GM19438 (cell line): ENCODE measurements around the gene HS3ST5.
"Not testable (repeated sequence)": the region's sequence is repeated elsewhere in the genome, so short reads cannot be mapped to it uniquely, and the experiment has no call there.

ENCODE experiments used
- ATAC-seq: cut with Tn5 transposase; IDR thresholded peaks from one replicate; pipeline ENCODE4 v1.9.1; 2021; ENCODE audit warnings: low read depth; ENCODE audit not compliant: unreplicated experiment

HS3ST5 gene

DNA sequence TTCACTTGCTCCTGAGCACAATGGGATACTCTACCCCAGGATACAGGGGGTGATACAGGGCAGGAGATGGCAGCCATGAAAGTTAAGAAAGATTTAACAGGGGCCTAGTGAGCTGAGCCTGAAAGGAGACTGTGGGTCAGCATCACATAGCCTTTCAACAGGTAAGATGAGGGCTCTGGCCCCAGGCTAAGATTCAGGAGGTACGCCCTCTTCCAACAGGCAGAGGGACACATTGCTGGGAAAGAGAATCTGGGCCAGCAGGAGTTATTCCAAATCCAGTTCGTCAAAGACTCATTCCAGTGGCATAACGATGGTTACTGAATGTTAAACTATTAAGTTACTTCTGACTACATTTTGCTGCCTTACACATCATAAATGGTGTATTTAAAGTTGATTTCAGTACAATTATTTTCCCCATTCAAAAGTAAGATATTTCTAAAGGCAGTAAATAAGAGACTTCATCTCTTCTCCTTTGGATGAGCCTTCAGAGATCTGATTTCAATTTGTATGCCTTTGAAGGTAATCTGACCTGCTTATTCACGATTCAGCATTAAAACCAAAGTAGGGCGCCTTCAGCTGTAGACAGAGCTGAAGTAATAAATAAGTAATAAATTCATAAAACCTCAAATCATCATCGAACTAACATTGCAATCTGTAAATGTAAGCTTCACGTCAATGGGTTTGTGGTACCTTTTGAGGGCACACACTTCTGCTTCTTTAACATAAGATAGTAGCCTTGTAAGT lies 62.4 kb downstream of the HS3ST5 start:
- ATAC-seq: no peak

DNA sequence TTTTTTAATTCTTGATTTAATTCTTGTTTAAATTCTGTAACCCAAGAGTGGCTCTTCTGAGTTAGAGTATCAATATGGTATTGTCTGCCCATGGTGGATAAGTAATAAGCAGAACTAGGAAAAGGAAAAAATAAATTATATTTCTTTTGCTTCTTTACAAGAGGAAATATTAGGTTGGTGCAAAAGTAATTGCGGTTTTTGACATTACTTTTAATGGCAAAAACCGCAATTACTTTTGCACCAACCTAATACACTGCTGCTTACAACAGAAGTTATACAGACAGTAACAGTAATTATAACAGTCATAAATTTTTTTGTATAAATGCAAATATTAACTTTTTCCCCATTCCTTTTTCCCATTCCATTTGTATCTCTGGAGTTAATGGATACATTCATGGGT lies 65.6 kb downstream of the HS3ST5 start:
- ATAC-seq: no peak

DNA sequence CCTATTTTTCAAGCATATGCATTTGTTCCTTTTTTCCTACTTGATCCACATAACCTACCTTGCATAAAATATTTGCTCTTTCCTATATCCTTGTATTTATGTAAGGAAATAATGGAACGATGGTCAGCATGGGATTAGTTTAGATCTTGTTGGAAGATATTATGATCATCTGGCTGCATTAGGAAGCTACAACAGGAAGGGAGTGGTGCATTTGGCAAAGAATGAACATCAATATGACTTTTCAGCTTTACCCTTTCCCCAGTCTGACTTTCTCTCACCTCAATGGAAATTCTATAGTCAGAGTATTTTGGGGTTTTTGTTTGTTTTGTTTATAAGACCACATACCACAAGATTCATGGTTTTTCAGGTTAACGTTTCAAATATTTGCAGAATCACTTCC lies 66.0 kb downstream of the HS3ST5 start:
- no peak for ATAC-seq

DNA sequence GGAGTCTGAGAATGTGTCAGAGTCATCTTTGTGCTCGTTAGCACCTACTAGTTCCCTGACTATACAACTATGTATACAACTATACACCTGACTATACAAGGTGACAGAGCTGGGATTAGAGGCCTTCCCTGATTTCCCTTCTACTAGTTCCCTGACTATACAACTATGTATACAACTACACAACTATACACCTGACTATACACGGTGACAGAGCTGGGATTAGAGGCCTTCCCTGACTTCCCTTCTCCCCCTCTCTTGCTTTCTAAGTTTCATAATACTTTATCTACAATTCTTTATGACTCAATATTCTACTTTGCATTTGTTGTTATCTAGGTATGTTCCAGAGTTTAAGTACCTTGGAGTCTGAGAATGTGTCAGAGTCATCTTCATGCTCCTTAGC lies 68.0 kb downstream of the HS3ST5 start:
- ATAC-seq: no peak

- ATAC-seq: no peak
These were observed 70.2 kb downstream of the HS3ST5 start for GRCh38 chr6:114272582-114272981.

DNA sequence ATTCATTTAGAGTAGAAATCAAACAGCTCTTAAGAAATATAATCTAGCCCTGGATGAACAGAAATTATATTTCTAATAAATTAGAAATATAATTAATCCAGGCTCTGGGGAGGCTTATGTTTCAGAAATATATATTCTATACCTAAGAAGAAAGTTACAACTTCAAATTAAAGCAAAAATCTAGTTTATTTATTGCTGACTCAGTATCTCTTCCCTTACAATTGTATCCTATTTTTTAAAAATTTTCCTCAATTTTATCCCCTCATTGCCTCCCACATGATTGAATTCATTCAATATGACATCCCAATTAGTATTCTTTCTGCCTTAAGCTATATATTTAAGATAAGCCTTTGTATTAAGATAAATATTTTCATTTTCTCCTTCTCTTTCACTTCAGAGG lies 71.4 kb downstream of the HS3ST5 start:
- no peak for ATAC-seq

DNA sequence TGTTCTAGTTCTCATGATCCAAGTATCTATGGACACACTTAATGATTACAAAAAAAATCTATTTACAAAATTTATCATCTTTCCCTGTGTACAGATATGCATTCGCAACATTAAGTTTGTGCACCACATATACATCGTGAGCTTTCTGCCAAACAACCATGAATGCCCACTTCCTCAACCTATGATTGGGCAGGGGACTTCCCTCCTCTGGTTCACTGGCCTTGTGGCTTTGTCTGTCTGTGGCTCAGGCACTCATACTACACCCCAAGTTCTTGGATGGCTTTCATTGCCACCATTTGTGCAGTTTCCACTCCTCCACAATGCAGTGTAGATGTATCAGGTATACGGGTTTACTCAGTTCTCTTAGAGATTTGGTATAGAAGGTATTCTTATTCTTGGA lies 74.9 kb downstream of the HS3ST5 start:
- ATAC-seq: no peak

- no peak for ATAC-seq
These were observed 82.0 kb downstream of the HS3ST5 start for GRCh38 chr6:114260810-114261209.

DNA sequence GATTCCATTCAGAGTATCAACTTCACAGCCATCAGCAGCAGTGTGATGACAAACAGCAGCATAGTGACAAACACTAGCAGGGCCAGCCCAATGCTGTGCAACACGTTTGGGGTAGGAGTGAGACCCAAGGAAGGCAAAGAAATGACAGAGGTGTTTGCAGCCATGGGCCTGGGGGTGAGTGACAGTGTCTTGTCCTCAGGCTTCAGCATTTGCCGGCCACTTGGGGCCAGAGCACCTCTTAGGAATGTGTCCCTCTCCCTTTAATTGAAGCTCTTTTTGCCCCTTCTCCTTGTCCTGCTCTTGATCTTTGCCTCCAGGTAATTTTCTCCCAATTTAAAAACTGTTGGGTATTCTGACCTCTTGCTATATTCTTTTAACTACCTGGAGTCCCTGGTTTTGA lies 84.4 kb downstream of the HS3ST5 start:
- ATAC-seq: no peak

GRCh38 chr6:114253431-114253830 lies 89.4 kb downstream of the HS3ST5 start:
- ATAC-seq: no peak

DNA sequence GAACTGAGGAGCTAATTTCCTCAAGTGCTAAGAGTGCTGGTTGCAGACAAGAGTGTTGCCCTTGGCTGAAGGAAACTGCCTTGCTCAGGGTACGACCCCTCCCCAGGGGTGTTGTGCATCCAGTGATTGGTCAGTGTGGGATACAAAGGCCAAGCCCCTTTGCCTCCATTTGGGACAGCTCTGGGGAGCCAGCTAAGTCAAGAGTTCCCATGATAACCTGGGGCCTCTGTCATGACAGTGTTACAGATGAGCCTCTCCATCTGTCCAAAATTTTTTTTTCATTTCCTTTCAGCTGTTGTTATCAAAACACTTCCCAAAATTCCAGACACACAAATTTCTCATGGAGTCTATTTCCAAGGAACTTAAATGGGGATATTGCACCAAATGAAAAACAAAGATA lies 93.3 kb downstream of the HS3ST5 start:
- no peak for ATAC-seq

GRCh38 chr6:114247101-114247500 lies 95.7 kb downstream of the HS3ST5 start:
- ATAC-seq: no peak

DNA sequence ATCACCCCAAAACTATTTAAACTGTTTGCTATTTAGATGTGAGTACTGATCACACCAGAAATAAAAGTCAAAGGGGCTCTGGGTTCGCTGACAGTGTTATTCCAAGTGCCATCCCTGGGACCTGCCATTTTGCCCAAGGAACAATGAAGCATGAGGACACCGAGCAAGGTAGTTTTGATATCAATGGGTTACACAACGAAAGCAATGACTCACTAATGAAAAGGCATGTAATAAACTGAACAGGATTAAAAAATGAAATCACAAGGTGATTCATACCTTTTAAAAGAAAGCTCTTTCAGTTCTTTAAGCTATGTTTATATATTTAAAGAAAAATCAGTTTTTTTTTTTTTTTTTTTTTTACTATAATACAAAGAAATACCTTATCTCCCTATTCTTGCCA lies 102.0 kb downstream of the HS3ST5 start:
- ATAC-seq: no peak

- no peak for ATAC-seq
These were observed 114.1 kb downstream of the HS3ST5 start for GRCh38 chr6:114228675-114229074.

GRCh38 chr6:114227944-114228468 lies 114.8 kb downstream of the HS3ST5 start:
- ATAC-seq: no peak

DNA sequence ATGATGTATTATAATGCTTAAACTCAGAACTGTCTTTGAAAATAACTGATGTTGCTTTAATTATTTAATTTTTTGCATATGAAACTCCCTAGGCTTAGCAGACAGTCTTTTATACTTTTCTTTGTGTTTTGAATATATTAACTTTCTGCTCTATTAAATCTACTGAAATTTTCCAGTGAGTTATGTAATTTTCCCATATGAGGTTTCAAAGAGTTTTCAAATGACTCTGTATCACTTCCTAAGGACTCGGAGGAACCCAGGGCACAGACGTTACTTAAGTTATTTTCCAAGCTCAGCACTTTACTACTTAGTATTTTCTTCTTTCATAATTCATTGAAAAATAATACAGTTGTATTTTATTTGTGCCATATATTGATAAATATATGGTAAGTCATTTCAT lies 122.6 kb downstream of the HS3ST5 start:
- no peak for ATAC-seq

DNA sequence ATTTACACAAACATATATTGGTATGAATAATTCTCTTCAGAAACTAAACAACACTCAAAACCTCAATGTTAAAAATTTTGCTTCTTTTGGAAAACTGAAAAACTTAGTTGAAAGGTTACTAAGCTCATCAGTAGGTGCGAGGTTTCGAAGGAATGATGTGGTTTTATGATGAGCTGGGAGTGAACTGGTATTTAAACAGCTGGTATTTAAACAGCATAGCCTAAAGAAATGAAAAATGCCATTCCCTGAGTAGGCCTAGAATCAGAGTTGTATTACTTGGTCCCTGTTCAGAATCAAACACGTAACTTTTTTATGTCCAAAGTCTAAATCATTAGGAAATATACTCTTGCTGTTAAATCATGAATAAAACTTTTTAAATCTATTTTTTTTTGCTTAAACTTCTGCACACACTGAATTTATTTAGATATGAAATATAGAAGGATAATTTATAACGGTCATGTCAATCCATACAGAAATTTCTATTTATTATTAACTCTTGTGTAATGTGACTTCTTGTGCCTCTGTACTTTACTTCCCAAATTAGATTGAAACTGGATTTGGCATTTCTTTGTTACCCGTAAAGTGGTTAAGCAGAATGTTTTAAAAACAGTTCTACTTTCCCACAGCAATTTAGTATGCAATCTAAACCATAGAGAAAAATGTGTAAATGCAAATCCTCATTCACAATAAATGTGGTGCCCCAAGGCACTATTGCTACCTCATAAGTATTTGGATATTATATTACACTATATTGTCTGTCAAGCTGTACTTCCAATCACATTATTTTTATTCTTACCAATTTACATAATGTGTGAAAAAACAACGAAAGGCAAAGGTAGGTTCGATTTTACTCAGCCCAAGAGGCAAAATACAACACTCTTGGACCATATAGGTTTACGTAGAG lies 124.1 kb downstream of the HS3ST5 start:
- ATAC-seq: no peak

- ATAC-seq: not testable (repeated sequence)
These were observed 124.8 kb downstream of the HS3ST5 start for GRCh38 chr6:114217996-114218395.

GRCh38 chr6:114216789-114217467 lies 125.9 kb downstream of the HS3ST5 start:
- ATAC-seq: no peak

GRCh38 chr6:114210467-114210866 lies 132.4 kb downstream of the HS3ST5 start:
- ATAC-seq: no peak

DNA sequence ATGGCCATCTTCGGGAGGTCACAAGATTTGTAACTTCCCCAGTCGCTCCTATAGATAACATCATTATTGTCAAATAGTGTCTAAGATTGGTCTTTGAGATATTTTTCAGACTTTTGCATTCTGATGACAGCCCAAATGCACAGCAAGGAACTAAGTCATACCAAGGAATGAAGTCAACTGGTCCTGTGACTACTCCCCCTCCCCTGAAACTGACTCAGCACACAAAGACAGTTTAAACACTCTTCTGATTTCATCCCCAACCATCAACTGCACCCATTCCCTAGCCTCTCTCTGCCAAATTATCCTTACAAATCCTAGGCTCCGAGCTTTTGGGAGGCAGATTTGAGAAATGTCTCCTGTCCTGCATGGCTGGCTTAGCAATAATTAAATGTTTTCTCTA lies 139.4 kb downstream of the HS3ST5 start:
- no peak for ATAC-seq
